Parathyroid adenoma (tissue), 2 donors: ENCODE data around the gene PDIA6.

Experiments
- H2AFZ ChIP-seq: fragments of 300-600 bp; sonication (generic); one replicate; pipeline ENCODE4 v1.7.0; 2017; ENCODE audit warnings: antibody characterized with exemption, mild to moderate bottlenecking
- H3K27ac ChIP-seq: fragments of 300-600 bp; sonication (generic); one replicate; pipeline ENCODE4 v1.7.0; 2017
- H3K27me3 ChIP-seq: fragments of 300-600 bp; sonication (generic); one replicate; pipeline ENCODE4 v1.7.0; 2017; ENCODE audit warnings: low read length; ENCODE audit not compliant: control insufficient read depth, insufficient read depth
- H3K36me3 ChIP-seq: fragments of 300-600 bp; sonication (generic); one replicate; pipeline ENCODE4 v1.7.0; 2017; ENCODE audit warnings: low read length; ENCODE audit not compliant: control insufficient read depth, insufficient read depth
- H3K4me1 ChIP-seq: fragments of 300-600 bp; sonication (generic); one replicate; pipeline ENCODE4 v1.7.0; 2017; ENCODE audit warnings: control low read depth
- H3K4me2 ChIP-seq: fragments of 300-600 bp; sonication (generic); one replicate; pipeline ENCODE4 v1.7.0; 2017; ENCODE audit warnings: low read length
- H3K4me3 ChIP-seq: fragments of 300-600 bp; sonication (generic); one replicate; pipeline ENCODE4 v1.7.0; 2017; ENCODE audit warnings: low read depth, low read length
- H3K79me2 ChIP-seq: fragments of 300-600 bp; sonication (generic); one replicate; pipeline ENCODE4 v1.7.0; 2017; ENCODE audit warnings: control low read depth
- H3K9ac ChIP-seq: fragments of 300-600 bp; sonication (generic); one replicate; pipeline ENCODE4 v1.7.0; 2017; ENCODE audit warnings: mild to moderate bottlenecking
- H3K9me3 ChIP-seq: fragments of 300-600 bp; sonication (generic); one replicate; pipeline ENCODE4 v1.7.0; 2017; ENCODE audit warnings: low read length; ENCODE audit not compliant: control insufficient read depth
- TF ChIP-seq, protein P1 (sequence below): fragments of 300-600 bp; sonication (generic); IDR thresholded peaks from one replicate; pipeline ENCODE4 v1.7.0; 2017; ENCODE audit warnings: antibody characterized with exemption, mild to moderate bottlenecking
- donor health status: primary hyperparathyroidism.

Gene PDIA6

DNA sequence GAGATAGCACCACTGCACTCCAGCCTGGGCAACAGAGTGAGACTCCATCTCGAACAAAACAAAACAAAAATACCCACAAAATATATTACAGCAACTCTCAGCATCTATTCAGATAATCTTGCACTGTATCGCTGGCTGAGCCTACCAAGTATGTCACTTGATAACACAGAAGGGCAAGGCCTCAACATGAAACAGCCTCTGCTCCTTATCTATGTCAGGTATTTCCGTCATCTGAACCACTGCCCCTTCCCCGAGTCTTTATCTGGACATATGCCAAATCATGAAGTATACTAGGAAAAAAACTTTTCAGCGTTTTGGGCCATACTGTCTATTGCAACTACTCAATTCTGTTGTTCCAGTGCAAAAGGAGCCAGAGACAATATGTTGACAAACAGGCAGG lies 17.7 kb downstream of the PDIA6 start:
- Histone ChIP-seq H3K9ac (no peak overlapping the region), H3K27ac (no peak overlapping the region), H3K36me3 (no peaks in the 10 kb centered on the region), H2AFZ (no peak overlapping the region), H3K4me3 (no peak overlapping the region), H3K79me2 (peaks cover 6% of the 10 kb centered on the region), H3K4me2 (no peak overlapping the region), H3K9me3 (no peaks in the 10 kb centered on the region), H3K27me3 (no peaks in the 10 kb centered on the region), H3K4me1 (no peaks in the 10 kb centered on the region)
- TF ChIP-seq, protein P1, sequence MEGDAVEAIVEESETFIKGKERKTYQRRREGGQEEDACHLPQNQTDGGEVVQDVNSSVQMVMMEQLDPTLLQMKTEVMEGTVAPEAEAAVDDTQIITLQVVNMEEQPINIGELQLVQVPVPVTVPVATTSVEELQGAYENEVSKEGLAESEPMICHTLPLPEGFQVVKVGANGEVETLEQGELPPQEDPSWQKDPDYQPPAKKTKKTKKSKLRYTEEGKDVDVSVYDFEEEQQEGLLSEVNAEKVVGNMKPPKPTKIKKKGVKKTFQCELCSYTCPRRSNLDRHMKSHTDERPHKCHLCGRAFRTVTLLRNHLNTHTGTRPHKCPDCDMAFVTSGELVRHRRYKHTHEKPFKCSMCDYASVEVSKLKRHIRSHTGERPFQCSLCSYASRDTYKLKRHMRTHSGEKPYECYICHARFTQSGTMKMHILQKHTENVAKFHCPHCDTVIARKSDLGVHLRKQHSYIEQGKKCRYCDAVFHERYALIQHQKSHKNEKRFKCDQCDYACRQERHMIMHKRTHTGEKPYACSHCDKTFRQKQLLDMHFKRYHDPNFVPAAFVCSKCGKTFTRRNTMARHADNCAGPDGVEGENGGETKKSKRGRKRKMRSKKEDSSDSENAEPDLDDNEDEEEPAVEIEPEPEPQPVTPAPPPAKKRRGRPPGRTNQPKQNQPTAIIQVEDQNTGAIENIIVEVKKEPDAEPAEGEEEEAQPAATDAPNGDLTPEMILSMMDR, result no peak

DNA sequence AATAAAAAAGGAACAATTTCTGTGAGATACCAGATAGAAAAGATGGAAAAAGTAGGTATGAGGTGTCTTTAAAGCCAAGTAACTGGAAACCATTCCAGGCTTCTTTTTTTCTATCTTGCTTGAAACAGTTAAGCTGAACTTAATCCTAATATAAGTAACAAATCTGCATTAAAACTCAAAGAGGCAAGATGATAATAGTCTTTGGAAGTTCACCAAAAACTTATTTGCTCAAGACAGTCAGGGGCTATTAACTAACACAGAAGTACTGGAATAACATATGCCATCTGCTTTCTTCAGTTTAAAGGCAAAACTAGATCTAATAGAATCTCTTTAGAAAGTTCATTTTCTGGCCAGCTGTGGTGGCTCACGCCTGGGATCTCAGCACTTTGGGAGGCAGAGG lies 18.8 kb downstream of the PDIA6 start:
- peaks cover 6% of the 10 kb centered on the region for H3K79me2 ChIP-seq
- H3K27ac ChIP-seq, result no peak overlapping the region
- H3K36me3 ChIP-seq, result no peaks in the 10 kb centered on the region
- H3K9ac ChIP-seq, result no peak overlapping the region
- no peak overlapping the region for H2AFZ ChIP-seq
- no peaks in the 10 kb centered on the region for H3K9me3 ChIP-seq
- H3K4me1 ChIP-seq, result no peaks in the 10 kb centered on the region
- H3K4me3 ChIP-seq, result no peak overlapping the region
- TF ChIP-seq, protein P1, result no peak
- no peak overlapping the region for H3K4me2 ChIP-seq
- H3K27me3 ChIP-seq, result no peaks in the 10 kb centered on the region

DNA sequence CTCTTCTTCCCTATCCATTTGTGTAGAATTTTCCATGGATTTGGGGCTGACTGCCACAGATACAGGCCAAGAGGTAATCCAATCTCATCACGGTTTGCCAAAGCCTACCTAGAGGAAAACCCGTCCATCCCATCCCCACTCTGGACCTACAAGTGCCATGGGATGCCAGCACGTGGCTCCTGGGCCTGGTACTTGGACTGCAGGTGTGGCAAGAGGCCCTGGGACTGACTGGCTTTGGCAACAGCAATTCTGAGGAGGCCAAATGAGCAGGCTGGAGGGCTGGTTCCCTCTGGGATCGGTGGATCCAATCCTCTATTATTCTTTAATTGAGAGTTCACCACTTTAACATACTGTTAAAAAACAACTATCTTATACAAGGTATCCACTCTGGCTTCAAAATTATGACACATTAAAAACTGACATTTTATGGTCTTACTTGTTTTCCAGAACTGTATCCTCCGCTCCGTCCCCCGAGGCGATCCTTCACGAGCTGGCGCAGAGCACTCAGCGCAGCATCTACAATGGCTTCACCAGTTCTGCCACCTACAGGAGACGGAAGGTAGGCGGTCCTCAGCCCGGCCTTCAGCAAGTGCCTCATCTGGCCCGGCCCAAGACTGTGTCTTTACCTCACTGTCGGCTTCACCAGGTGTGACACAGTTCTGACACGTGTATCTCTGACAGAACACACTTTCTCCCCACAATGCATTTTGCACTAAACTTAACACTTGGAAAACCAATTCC lies 19.8 kb downstream of the PDIA6 start:
- TF ChIP-seq, protein P1, result no peak
- Histone ChIP-seq H3K27me3 (no peaks in the 10 kb centered on the region), H3K4me1 (no peaks in the 10 kb centered on the region), H3K27ac (no peak overlapping the region), H3K79me2 (peaks cover 2% of the 10 kb centered on the region), H3K9me3 (no peaks in the 10 kb centered on the region), H3K9ac (no peak overlapping the region), H3K36me3 (no peaks in the 10 kb centered on the region), H3K4me2 (no peak overlapping the region), H3K4me3 (no peak overlapping the region), H2AFZ (no peak overlapping the region)

DNA sequence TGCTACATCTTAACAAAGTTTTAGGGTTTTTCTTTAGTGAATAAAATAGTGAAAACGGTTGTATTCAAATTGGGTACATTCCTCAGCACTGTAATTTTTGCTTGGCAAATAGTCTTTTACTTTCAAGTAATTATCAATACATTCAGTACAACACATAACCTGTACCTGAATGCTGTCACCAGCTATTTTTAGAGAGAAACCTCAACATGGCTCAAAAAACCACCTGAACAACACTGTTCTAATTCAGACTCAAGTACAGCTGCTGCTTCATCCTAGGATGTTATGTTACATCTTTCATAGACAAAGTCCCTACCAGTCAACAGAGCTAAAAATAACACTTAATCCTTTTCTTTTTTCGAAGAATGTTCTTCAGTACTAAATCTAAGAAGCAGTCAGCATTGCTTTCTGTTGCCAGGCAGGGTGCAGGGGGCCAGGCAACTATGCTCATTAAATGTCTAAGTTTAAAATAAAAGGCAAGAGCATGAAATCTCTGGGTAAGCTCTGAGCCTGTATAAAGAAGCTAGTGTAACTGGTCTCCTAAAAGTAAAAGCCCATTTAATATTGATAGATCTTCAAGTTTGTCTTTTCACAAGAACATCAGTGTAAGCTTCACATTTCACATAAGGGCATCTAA lies 20.5 kb downstream of the PDIA6 start:
- Histone ChIP-seq H3K79me2 (peaks cover 2% of the 10 kb centered on the region), H3K4me1 (no peaks in the 10 kb centered on the region), H2AFZ (no peak overlapping the region), H3K9ac (no peak overlapping the region), H3K27ac (no peak overlapping the region), H3K9me3 (no peaks in the 10 kb centered on the region), H3K4me2 (no peak overlapping the region), H3K27me3 (no peaks in the 10 kb centered on the region), H3K36me3 (no peaks in the 10 kb centered on the region), H3K4me3 (no peak overlapping the region)
- TF ChIP-seq, protein P1, result no peak
